Epidermal melanocyte (primary cell): ENCODE results near the gene DUSP23.

Experiments
- DNase-seq: peaks from one replicate; pipeline ENCODE4 v3.0.0; 2011; ENCODE audit warnings: low spot score; ENCODE audit not compliant: insufficient read length

Gene DUSP23

DNA sequence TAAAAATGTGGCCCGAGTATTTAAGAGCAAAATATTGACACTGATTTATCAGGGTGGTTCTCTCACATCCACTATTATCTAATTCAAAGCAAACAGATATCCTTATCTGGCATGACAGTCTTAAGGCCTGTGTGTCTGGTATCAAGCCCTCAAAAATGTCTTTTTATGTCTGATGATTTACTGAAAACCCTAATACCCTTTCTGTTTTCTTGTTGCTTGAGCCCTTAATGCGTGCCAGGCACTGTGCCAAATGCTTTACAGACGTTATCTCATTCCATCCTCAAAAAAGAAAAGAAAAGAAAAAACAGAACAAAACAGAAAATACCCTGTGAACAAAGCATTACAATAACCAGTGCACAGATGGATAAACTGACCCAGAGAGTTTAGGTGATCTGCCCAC is 5.7 kb downstream of the DUSP23 start:
- DNase-seq: no peak

DNA sequence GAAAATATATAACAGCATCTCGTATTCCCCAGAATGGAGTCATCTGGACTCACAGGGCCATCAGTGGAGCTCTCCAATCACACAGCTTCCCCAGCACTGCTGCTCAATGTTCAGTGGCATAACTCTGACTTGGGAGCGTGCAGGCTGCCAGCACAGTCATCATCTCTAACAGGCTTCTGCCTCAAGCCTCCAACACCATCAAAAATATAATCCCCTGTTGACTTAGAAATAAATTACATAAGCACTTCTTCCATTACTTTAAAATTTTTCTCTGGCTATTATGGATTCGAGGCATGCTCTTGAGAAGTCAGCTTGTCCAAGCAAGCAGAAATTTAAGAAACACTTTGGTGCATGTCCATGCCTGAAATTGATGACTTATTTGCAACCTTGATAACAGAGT is 6.2 kb downstream of the DUSP23 start:
- no peak for DNase-seq

DNA sequence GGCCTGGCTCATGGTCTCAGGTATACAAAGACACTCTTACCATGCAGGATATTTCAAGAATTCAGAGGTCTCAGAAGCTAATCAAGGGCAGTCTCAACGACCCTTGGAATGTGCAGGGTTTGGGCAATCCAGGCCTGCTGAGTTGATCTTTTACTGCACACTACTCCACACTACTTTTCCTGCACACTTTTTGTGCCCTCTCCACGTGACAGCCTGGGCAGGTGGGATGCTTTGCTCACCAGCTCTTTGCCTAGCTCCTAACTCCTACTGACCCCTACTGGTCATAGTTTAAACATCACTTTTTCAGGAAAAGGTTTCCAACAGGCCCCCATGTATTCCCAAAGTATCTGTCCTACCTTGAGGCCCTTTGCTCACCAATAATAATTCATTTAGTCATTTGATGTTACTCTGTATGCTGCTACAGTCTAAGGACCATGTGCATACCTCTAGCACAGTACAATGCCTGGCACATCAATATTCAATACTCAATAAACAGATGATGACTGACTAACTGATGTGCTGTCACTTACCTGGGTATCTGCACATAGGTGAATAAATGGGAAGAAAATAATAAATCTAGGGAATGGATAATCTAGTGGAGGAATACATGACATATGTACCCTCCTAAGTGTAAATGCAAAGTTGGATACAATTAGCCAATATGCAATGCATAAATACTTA is 9.6 kb downstream of the DUSP23 start:
- no peak for DNase-seq

DNA sequence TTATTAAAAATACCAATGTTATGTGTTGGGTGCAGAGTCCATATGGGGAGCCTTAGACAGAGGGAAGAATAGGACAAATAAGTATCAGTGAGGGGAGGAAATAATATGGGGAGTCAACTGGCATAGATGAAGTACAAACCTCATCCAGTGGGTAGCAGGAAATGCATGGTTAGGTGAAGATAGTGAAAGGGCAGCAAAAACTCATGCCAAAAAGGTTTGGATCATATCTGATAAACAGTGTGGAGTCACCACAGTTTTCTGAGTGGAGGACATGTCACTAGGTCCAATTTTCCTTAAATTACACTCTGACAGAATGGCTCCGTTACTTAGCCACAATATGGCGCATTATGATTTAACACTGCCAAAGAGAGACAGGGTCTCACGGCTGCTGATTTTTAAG is 10.3 kb downstream of the DUSP23 start:
- no peak for DNase-seq

DNA sequence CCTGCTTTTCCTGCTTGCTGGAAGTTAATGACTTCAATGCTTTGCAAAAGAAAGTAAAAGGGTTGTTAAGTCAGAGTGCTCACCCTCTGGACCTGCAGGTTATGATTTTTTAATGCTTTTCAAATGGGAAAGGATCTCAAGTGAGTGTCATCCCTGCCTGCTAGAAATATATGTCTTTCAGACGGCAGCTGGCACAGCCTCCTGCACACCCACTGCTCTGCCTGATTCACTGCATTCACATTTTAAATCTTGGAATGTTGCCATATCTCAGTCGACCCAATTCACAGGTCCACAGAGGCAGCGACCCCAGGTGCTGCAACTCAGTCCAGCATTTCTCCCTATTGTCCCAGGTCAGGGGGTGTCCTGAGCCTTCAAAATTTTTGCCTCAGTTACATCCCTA is 10.7 kb downstream of the DUSP23 start:
- no peak for DNase-seq

DNA sequence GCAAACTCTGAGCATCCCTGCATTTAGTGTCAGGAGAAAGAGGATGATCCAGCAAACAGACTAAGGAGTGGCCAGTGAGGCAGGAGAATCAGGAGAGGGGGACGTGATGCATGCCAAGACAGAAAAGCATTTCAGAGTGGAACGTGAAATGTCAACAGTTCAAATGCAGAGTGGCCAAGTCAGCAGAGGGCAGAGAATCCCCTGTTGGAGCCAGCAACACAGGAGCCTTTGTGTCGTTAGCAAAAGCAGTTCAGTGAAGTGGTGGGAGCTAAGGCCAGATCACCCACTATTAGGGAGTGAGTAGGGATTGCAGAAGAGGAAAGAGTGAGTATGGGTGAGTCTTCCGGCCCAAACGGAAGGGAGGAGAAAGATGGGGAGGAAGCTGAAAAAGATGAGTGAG is 14.8 kb downstream of the DUSP23 start:
- DNase-seq: no peak

DNA sequence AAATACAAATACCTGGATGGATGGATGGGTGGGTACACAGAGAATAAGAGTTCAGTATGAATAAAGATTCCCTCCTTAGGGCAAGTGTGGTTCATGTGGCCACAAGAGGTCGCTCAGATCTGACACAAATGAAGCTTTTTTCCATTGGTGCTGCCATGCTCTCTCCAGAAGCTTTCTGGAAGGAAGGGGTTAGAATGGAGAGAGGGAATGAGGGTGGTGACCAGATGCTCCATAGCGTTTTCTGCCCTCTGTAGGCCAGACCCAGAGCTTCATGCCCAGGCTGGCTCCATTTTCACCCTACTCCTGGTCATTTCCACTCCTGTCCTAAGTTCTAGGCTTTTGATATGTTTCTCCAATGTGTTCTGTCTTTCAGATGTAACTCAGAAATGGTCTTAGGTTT is 18.1 kb downstream of the DUSP23 start:
- peak; percentile 77 for DNase-seq

DNA sequence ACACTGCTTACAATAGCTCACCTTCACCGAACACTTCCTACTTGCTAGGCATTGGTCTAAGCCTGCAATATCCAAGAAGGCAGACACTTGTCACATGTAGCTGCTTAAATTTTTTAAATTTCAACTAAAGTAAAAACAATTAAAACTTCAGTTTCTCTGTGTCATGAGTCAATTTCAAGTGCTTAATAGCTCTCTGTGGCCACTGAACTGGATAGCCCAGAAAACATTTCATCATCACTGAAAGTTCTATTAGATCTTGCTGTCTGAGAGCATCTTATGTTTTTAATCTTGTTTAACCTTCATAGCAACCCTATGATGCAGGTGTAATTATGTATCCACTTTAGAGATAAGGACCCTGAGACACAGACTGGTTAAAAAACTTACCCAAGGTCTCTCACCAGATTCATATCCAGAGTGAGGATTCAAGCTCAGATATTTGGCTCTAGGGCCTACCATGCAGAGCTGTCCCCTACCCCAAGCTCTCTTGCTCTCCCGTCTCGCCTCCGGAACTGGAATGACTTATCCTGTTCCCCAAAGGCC is 18.8 kb downstream of the DUSP23 start:
- DNase-seq: no peak

DNA sequence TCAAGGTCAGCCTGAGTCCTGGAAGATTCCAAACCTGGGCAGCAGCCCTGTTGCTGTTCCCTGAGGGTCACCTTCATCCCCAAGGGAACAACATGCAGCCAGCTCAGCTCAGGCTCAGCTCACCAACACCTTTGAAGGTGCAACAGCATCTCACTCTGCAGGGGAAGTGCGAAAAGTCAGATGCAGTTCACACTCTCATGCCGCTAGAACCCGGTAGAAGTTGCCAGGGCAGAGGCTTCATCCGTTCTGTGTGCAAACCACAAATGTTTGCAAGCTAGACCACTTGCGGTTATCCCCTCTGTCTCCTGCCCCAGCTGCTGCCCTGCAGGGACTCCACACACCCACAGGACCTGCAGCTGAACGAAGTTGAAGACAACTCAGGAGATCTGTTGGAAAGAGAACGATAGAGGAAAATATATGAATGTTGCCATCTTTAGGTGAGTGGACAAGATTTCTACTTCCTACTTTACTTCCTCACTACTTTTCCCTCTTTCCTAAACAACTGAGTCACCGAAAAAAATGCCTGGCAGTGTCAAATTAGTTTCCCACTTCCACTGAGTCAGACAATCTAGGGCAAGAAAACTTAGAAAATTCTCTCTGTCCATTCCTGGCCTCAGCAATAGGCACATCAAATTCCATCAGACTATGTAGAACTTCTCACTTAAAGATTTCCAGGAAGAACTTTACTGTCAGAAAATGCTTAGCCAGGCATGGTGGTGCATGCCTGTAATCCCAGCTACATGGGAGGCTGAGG is 19.6 kb downstream of the DUSP23 start:
- DNase-seq: no peak

DNA sequence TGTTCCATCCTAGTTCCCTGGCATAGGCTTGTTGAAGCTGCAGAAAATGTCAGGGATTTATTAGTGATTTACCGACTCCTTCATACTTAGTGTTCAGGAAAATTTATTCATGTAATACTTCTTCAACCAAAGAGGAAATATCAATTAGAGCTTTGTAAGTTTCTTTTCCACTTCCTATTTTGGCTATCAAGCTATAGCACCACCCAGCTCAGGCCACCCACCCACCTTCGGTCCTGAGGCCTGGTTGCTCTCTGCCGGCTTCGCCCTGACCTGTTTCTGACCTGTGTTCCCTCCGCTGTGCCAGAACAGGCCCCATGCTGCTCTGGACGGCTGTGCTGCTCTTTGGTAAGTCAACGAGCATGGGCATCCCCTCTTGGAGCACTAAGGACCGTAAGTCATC is 21.3 kb downstream of the DUSP23 start, which contains the start of gene FCRL6:
TSS of gene FCRL6 (plus strand) at position 250 of the 400 bp plus-strand sequence. CDS start at position 315, 65 bp downstream.
- DNase-seq: no peak

DNA sequence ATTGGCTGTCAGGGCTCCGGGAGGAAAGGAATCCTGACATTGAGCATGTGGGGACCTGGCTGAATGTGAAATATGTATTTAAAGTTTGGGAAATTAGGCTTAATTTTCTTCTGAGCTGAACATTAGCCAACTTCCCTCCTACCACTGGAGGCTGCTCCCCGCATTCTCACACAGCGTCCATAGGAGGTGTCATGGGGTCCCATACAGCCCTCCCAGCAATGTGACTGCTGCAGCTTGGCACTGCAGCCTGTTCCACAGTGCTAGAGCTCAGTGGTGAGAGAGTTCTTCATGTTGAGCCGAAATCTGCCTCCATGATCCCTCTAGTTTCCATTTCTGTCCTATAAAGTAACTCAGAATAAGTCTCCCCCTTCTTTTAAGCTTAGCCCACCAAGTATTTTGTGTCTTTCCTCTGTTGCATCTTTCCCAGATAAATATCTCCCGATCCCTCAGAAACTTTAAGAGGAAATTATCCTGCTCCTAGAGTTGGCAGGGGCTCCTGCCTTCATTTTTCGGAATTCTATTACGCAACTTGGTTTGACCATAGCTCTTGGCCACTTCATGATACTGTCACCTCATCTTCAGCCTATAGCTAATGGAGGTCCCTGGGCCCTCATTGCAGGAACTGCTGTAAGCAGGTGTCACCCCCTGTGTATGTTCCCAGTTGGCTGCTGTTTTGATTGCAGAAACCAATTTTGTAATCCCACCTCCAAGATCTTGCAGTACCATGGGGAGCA is 23.4 kb downstream of the DUSP23 start:
- no peak for DNase-seq

DNA sequence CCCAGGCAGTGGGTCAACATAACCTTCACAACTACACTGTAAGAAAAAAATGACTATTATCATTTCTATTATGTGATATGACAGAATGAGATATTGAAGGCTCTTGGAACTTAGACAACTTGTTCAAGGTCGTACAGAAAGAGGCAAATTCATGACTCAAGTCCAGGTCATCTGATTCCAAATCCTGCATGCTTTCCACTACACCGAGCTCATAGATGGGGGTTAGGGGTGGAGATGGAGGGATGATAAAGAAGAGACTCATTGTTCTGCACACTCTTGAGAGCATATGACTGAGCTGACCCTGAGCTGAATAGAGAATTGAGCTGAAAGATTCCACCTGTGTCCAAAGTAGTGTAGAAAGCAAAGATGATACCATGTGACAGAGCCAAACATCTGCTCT is 24.2 kb downstream of the DUSP23 start:
- no peak for DNase-seq

DNA sequence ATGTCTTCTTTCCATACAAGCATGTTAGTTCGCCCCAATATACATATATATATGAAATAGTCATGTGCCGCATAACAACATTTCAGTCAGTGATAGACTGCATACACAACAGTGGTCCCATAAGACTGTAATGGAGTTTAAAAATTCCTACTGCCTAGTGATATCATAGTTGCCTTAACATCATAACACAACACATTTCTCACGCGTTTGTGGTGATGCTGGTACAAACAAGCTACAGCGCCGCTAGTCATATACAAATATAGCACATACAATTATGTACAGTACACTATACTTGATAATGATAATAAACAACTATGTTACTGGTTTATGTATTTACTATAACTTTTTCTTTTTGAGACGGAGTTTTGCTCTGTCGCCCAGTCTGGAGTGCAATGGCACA is 35.2 kb downstream of the DUSP23 start:
- no peak for DNase-seq

DNA sequence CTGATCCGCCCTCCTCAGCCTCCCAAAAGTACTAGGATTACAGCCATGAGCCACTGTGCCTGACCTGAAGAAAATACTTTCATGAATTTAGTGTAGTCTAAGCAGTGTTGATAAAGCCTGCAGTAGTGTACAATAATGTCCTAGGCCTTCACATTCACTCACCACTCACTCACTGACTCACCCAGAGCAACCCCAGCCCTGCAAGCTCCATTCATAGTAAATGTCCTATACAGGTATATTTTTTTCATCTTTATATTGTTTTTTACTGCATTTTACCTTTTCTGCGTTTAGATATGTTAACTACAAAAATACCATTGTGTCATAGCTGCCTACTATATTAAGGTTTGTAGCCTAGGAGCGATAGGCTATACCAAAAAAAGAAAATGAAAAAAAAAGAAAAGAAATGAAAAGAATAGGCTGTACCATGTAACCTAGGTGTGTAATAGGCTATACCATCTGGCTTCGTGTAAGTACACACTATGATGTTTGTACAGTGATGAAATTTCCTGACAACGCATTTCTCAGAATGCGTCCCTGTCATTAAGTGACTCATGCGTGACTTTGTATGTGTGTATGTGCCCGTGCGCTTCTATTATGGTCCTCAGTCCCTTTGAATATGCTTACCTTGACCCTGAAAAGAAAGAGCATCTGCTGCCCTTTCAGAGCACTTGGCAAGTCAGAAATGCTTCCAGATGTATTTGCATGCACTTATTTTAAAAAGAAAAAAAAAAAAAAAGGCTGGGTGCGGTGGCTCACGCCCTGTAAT is 36.7 kb downstream of the DUSP23 start:
- no peak for DNase-seq

DNA sequence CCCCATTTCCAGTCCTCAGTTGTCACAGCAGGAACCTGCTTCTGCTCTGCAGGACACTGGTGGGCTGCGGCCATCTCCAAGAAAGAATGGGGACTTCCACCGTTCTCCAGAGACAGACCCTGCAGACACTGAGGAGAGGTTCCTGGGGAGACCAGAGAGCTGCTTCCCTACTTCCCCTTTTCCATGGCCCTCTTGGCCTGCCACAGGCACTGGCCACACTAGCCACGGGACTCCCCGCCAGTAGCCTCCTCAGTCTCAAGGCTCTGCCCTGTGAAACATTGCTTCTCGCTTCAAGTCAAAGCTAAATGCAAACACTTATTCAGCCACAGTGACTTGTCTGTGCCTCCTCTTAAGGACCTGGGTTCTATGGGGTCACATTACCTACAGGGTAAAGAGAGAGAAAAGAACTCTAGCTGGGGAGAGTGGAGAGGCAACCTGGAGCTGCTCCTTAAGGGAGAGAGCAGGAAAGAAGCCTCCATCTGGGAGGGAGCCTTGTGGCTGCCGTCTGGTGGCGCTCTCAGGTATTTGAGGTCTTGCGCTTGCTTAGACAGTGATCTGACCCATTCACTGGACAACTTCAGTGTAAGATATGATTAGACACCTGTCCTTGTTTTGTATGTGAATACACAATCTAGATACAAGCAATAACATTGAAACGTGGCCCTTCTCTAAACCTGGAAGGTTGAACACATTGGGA is 40.6 kb downstream of the DUSP23 start:
- DNase-seq: peak; percentile 65

DNA sequence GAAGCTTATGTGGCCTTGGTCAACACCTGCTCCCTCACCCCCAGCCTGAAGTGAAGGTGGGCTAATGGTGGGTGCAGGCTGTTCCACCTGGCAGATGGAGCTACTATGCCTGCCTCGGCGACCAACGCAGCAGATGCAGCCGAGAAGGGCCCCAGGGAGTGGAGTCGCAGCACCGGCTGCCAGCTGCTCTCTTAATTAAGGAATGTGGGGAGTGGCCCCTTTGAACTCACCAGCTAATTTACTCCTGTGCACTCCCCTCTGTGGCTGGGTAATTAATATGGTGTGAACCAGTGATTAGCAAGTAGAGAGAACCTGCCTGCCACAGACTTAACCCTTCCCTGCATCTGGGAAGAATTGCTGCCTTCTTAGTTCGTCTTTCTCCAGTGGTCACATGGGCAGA is 42.6 kb downstream of the DUSP23 start:
- no peak for DNase-seq

DNA sequence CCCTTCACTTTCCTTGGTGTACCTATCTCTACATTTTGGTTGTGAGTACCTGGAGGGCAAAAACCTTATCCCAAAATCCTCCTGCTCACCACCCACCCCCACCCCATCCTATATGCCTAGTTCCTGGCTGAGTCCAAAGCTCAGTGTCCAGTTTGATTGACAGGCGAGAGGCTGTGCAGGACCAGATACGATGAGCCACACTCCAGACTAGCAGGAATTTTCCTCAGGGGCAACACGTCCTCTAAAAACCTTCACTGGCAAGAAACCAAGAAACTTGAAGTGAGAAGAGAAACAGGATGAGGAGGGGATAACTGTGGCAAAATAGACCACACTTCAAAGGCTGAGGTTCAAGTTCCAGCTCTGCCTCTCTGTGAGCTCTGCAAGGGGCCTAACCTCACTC is 44.8 kb downstream of the DUSP23 start:
- DNase-seq: no peak

DNA sequence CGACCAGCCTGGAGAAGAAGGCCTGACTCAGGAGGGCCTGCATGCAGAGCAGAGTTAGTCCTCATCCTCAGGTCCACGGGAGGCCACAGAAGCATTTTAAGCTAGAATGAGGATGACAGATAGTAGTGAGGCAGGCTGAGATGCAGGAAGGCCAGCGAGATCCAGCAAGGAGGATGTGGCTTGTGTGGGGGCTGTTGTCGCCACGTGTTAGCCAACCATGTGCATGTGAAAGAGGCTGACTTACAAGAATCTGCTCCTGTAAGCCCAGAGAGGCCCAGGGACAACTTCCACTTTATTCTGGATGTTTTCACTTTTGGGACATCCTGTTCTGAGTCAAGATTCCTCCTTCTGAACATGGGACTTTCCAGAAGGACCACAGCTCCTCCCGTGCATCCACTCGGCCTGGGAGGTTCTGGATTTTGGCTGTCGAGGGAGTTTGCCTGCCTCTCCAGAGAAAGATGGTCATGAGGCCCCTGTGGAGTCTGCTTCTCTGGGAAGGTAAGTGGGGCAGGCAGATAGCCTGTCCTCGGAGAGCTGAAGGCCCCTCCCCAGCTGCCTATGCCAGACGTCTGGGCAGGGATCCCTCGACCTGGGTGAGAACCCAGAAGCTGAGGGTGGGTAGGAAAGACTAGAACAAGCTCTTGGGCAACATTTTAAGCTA is 45.8 kb downstream of the DUSP23 start, which contains the start of gene SLAMF8:
TSS of gene SLAMF8 (plus strand) at position 433 of the 661 bp plus-strand sequence. CDS start at position 459, 26 bp downstream.
- DNase-seq: no peak

DNA sequence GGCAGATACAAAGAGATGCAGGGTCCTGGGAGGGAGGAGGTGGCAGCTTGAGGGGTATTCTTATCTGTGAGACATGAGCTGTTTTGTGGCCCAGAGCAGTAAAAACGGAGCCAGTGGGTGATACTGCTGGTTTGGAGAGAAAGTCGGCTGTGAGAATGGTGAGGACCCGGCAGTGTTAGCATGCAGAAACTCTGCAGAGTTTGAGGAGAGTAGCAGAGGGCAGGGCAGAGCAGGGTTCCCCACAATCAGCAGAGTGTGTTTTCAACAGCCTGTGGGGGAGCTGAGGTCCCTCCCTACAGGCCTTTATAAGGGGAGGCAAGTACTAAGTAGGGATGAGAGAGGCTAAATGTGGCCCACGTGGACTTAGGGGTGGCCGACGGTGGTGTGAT is 46.3 kb downstream of the DUSP23 start:
- no peak for DNase-seq

DNA sequence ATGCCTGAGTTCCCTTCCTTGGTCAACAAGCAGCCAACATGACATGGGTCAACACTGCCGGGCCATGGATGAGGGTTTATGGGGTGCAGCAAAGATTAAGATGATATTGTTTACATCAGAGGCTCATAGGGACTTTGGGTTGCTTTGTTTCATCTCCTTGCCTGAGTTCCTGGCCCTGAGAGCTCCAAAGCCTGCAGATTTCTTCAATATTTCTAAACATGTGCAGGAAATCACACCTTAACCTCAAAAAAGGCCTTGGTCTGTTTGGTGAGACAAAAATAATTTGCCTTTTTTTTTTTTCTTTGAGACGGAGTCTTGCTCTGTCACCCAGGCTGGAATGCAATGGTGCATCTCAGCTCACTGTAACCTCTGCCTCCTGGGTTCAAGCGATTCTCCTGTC is 46.8 kb downstream of the DUSP23 start:
- DNase-seq: no peak
